Mammary epithelial cell (primary cell): ENCODE data around the gene BRD3OS.

ENCODE experiments used
- EZH2 ChIP-seq: IDR thresholded peaks from 2 replicates; pipeline ENCODE4 v1.6.1; 2012; ENCODE audit warnings: low read length, inconsistent platforms, borderline replicate concordance
- TF ChIP-seq, protein P1 (sequence below), 2 donors: IDR thresholded peaks in 1 of 2; conservative IDR thresholded peaks in 1 of 2; 2 replicates each; pipeline ENCODE4 v1.5.1; 2011 to 2012; ENCODE audit warnings: inconsistent platforms in 2 of 2, low read length in 2 of 2, mild to moderate bottlenecking in 2 of 2, control low read depth in 1 of 2, low read depth in 1 of 2; ENCODE audit not compliant: insufficient read depth in 1 of 2; ENCODE audit errors: extremely low read depth in 1 of 2

DNA sequence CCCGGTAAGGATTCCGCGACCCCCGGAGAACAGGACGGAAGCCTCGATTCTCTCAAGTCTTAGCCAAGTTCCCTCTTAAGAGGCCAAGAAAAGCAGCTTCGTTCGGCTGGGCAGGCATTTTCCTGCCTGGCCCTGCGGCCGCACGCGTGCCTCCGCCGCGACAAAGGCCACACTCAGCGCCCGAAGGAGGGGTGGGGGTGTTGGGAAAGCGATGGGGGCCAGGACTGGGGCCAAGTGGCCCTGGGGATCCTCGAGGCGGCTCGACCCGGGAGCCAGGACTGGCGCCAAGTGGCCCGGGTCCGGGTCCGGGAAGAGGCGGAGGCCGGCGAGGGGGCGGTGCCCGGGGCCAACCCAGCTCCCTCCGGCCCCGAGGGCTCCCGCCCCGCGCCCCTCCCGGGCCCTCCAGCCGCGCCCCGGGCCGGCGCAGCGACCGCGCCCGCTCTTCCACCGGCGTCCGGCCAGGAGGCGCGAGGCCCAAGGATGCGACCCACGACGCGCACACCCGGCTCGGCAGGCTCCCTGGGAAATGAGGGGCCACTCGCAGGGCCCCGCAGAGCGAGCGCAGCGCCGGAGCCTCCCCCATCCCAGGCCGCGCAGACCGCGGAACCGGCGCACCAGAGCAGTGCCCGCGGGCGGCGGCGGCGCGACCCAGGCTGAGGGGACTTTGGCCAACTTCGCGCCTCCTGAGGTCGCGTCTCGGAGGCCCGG, 33.9 kb upstream of the BRD3OS start:
- TF ChIP-seq, protein P1, sequence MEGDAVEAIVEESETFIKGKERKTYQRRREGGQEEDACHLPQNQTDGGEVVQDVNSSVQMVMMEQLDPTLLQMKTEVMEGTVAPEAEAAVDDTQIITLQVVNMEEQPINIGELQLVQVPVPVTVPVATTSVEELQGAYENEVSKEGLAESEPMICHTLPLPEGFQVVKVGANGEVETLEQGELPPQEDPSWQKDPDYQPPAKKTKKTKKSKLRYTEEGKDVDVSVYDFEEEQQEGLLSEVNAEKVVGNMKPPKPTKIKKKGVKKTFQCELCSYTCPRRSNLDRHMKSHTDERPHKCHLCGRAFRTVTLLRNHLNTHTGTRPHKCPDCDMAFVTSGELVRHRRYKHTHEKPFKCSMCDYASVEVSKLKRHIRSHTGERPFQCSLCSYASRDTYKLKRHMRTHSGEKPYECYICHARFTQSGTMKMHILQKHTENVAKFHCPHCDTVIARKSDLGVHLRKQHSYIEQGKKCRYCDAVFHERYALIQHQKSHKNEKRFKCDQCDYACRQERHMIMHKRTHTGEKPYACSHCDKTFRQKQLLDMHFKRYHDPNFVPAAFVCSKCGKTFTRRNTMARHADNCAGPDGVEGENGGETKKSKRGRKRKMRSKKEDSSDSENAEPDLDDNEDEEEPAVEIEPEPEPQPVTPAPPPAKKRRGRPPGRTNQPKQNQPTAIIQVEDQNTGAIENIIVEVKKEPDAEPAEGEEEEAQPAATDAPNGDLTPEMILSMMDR (conservative IDR thresholded peaks at IDR 0.05 in 1 of 2, IDR thresholded peaks at IDR 0.05 in 1 of 2; ENCODE audit: extremely low read depth in 1 of 2, insufficient read depth in 1 of 2, low read depth in 1 of 2, low read length in 2 of 2): no peak
- TF ChIP-seq EZH2: no peak
